ENCODE measurements around the gene UBQLN3. TPM values are rescaled to one million over a fixed set of nuclear protein-coding genes. Genes with fewer than 3 reads are reported as not detected.

The UBQLN3 gene
- total and polyA plus RNA-seq, 10 of the 15 experiments (the other 5 are each of a cell fraction or from before 2014, with no cell fraction given): not detected

DNA sequence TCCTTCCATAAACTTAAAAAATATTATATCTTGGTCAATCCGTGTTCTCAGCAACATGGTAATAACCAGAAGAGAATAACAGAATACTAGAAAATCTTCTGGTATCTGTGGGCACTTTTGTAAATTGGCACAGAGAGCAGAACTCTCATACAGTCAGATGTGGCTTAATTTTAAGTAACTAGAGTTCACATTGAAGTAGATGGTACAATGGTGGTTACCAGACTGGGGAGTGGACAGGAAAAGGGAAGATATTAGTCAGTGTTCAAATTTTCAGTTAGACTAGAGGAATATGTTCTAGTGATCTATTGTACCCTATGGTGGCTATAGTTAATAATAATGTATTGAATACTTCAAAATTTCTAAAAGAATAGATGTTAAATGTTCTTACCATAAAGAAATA, 31.7 kb upstream of the UBQLN3 start (continued):
- no peak for TF ChIP-seq NFXL1 (IDR thresholded peaks at IDR 0.05; ENCODE audit: borderline replicate concordance)
- TF ChIP-seq SP1 (IDR thresholded peaks at IDR 0.05; ENCODE audit: low read depth, low read length): no peak
- no peak for TF ChIP-seq CBFB (IDR thresholded peaks at IDR 0.05; ENCODE audit: low read depth)
- TF ChIP-seq EED (IDR thresholded peaks at IDR 0.05; ENCODE audit: low read depth): no peak
- no peak for TF ChIP-seq CHD2 (IDR thresholded peaks at IDR 0.05; ENCODE audit: borderline replicate concordance, low read depth, low read length)
- TF ChIP-seq, protein P1, sequence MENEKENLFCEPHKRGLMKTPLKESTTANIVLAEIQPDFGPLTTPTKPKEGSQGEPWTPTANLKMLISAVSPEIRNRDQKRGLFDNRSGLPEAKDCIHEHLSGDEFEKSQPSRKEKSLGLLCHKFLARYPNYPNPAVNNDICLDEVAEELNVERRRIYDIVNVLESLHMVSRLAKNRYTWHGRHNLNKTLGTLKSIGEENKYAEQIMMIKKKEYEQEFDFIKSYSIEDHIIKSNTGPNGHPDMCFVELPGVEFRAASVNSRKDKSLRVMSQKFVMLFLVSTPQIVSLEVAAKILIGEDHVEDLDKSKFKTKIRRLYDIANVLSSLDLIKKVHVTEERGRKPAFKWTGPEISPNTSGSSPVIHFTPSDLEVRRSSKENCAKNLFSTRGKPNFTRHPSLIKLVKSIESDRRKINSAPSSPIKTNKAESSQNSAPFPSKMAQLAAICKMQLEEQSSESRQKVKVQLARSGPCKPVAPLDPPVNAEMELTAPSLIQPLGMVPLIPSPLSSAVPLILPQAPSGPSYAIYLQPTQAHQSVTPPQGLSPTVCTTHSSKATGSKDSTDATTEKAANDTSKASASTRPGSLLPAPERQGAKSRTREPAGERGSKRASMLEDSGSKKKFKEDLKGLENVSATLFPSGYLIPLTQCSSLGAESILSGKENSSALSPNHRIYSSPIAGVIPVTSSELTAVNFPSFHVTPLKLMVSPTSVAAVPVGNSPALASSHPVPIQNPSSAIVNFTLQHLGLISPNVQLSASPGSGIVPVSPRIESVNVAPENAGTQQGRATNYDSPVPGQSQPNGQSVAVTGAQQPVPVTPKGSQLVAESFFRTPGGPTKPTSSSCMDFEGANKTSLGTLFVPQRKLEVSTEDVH (IDR thresholded peaks at IDR 0.05; ENCODE audit: low read depth, partially characterized antibody): no peak
- TF ChIP-seq EGR1 (IDR thresholded peaks at IDR 0.05; ENCODE audit: borderline replicate concordance in 1 of 2, low read depth in 2 of 2, low read length in 2 of 2): no peak
- no peak for TF ChIP-seq HCFC1 (IDR thresholded peaks at IDR 0.05; ENCODE audit: low read length)
- TF ChIP-seq, protein P2, sequence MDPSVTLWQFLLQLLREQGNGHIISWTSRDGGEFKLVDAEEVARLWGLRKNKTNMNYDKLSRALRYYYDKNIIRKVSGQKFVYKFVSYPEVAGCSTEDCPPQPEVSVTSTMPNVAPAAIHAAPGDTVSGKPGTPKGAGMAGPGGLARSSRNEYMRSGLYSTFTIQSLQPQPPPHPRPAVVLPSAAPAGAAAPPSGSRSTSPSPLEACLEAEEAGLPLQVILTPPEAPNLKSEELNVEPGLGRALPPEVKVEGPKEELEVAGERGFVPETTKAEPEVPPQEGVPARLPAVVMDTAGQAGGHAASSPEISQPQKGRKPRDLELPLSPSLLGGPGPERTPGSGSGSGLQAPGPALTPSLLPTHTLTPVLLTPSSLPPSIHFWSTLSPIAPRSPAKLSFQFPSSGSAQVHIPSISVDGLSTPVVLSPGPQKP (IDR thresholded peaks at IDR 0.05; ENCODE audit: low read depth, low read length): no peak
- TF ChIP-seq, protein P3, sequence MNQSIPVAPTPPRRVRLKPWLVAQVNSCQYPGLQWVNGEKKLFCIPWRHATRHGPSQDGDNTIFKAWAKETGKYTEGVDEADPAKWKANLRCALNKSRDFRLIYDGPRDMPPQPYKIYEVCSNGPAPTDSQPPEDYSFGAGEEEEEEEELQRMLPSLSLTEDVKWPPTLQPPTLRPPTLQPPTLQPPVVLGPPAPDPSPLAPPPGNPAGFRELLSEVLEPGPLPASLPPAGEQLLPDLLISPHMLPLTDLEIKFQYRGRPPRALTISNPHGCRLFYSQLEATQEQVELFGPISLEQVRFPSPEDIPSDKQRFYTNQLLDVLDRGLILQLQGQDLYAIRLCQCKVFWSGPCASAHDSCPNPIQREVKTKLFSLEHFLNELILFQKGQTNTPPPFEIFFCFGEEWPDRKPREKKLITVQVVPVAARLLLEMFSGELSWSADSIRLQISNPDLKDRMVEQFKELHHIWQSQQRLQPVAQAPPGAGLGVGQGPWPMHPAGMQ (IDR thresholded peaks at IDR 0.05; ENCODE audit: borderline replicate concordance): no peak
